Hematopoietic multipotent progenitor cell treated with erythropoietin and hydrocortisone succinate and interleukin-3 and kit ligand, for 6 days (in vitro differentiated cells): Measurements from ENCODE around the gene HMGCL.

Experiments used
- DNase-seq: peaks from one replicate; pipeline ENCODE4 v3.0.0-alpha.2; 2015

Gene HMGCL

DNA sequence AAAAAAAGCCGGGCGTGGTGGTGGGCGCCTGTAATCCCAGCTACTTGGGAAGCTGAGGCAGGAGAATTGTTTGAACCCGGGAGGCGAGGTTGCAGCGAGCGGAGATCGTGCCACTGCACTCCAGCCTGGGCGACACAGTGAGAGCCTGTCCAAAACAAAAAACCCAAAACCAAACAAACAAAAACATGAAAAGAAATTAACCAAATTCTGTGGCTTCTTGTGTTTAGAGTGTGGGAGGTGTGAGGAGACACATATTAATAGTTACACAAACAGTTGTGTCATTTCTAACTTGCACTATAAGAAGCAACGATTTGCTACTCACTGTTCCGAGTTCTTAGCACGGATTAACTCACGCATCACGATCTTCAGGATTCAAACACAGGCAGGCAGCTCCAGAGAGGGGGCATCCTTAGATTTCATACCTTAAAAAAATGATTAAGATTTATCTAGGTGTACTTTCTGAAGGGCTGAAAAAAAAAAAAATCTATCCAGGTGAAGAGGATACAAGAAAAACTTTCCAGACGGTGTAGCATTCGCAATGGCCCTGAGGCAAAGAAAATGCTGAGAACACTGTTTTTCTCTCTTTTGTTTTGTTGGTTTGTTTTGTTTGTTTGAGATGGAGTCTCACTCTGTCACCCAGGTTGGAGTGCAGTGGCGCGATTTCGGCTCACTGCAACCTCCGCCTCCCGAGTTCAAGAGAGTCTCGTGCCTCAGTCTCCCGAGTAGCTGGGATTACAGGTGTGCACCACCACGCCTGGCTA lies 713 bp upstream of the HMGCL start:
- DNase-seq: peak; percentile 13

DNA sequence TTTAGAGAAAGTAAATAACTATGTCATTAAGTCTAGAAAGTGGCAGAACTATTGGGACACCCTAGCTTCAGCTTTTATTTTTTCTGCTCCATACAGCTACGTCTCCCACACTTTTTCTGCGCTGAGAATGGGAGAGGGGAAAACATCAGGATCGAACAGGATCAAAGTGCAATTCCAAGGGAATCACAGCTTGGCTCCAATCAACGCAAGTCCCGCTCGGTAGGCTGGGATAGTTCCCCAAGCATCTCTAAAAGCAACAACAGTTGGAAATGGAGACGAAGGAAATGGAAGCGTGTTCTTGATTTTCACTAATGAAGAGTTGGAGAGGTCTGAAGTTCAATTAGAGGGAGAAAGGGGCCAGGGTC lies 536 bp downstream of the HMGCL start:
- no peak for DNase-seq

DNA sequence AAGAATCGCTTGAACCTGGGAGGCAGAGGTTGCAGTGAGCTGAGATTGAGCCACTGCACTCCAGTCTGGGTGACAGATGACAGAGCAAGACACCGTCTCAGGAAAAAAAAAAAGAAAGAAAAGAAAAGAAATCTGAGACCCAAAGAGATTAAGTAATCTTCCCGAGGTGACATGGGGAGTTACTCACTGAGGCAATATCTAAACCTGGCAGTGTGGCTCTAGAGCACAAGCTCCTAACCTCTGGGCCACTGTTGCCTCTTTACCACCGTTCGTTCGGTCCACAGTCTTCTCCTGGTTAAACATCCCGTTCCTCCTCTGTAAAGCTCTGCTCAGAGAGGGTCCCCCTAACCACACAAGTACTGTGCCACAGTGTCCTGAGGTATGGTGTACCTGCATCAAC lies 1.5 kb downstream of the HMGCL start:
- DNase-seq: no peak

DNA sequence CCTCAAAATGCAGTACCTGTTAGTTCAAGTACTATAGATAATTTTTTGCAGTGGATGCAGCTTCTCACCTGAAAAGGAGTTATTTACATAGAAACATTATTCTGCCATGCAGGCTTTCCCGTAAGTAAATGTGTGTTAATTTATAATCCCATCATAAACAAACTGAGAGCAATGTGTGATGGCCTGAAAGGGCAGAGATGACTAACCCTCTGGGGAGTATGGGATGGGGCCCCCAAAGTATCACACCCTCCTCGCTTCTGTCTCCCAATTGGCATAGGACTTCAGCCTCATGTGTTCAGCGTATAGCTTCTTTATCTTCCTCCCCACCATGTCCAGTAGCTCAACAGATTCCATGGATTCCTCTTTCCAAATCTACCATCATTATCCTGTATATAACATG lies 7.6 kb downstream of the HMGCL start:
- DNase-seq: no peak

DNA sequence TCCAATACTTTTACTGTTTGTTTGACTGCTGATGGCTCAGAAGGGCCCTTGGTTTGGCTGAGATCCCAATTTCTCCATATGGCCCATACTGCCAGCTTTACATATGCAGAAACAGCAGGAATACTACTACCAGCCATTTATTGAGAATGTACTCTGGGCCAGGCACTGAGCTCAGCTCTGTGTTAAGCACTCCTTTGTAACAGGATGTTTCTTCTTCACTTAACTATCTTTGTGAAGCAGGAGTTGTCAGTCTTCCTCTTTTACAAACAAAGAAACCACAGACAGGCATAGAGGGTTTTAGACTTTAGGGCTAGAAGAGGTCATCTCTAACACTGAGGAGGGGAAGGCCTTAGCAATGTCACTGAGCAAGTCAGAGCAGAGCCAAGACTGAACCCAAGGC lies 8.3 kb downstream of the HMGCL start:
- peak; percentile 58 for DNase-seq

DNA sequence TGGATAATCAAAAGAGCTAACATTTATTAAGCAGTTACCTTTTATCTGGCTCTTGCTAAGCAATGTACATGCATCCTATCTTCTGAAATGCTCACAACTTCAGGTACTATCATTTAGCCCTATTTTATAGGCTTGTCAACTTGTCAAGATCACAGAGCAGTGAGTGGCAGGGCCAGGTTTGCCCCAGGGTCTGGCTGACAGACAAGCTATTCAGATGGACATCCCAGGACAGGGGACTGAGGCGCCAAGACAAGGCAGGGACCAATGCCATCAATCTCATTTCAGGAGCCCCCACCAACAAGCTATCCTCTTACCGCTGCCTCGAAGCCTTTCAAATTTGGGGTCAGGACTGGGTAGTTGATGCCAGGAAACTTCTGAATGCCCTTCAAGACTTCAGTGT lies 8.9 kb downstream of the HMGCL start:
- DNase-seq: no peak

DNA sequence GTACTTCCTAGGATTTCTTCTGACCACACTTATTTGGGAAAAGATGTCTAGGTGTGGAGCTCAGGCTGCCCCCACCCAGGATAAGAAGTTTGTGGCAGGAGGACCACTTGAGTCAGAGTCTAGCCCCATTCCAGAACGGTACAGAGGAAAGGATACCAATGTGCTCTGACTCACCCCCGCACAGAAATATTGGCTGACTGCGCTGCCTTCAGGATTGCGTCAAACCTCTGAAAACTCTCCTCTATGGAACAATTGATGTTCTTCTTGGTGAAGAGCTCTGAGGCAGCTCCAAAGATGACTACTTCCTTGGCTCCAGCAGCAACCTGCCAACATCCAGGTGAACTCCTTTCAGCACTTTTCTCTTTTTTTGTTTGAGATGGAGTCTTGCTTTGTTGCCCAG lies 11.2 kb downstream of the HMGCL start:
- no peak for DNase-seq

DNA sequence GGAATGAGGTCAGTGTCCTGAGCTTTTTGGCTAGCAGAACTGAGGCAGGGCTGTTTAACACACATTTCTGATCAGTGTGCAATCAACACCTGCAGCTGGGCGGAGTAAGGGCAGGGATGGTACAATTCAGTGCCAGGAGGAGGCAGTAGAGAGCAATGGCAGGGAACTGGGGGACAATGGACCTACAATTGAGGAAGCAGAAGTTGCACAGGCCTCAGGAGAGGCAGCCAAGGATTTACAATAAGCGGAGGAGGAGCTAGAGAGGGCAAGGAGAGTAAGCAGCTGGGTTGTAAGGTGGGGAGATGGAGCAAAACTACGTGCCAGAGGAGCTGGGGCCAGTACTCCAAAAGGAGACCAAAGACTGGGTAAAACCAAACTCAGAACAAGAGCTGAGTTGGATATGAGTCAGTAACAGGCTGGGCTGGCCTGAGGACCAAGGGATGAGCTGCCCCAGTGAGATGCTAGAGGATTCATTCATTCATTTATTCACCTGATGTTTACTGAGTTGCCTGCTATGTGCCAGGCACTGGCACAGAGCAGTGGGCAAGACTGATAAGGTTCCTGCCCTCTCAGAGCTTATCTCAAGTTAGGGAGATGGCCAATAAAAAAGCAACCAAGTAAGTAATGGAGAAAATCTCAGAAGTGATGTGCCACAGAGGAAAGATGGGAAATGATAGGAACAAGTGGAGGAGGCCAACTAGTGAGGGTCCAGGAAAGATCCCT lies 14.2 kb downstream of the HMGCL start:
- DNase-seq: peak; percentile 89

DNA sequence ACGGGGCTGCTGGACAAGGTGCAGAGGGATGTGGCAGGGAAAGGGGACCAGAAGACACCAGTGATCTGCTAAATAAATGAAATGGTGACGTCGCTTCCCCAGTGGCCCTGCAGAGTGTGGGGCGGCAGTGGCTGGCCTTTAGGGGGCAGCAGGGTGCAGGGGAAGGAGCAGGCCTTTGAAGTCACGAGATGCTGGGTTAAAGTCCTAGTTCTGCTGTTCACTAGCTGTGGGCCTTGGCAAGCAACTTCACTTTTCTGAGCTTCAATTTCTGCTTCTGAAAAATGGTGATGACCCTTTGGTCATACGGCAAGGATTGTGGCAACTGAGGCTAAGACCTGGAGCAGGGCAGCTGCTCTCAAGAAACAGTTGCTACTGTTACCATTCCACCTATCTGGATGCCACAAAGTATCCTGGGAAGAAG lies 15.5 kb downstream of the HMGCL start:
- DNase-seq: peak; percentile 96

DNA sequence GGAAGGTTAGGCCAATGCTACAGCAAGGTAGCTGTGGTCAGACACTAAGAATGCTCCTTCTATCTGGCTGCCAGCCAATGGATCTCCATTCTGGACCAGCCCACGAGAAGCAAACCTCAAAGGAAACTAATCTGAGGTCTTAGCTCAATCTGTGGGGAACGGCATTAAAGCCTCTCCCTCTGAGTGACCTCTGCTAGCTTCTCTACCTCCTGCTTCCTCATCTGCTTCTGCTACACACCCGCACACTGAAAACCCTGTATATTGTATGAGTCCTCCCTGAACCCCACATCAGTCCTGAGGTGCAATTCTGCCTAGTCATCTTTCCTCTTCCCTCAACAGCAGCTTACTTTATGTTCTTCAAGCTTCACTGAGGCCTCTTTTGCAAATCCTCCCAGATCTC lies 17.8 kb downstream of the HMGCL start:
- peak; percentile 60 for DNase-seq

DNA sequence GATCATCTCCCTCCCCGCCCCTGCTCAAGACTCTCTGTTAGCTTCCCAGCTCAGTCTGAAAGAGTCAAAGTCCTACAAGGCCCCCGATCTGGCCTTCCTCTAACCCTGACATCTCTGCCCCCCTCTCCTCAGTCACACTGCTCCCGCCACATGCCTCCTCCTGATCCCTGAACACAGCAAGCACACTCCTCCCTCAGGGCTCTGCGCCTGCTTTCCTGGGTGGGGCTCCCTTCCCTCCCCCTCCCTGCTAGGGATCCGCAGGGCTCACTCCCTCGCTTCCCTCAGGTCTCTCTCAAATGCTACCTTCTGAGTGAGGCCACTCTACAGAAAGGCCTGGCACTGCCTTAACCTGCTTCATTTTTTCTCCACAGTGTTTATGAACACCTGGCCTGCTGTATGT lies 18.9 kb downstream of the HMGCL start:
- no peak for DNase-seq

DNA sequence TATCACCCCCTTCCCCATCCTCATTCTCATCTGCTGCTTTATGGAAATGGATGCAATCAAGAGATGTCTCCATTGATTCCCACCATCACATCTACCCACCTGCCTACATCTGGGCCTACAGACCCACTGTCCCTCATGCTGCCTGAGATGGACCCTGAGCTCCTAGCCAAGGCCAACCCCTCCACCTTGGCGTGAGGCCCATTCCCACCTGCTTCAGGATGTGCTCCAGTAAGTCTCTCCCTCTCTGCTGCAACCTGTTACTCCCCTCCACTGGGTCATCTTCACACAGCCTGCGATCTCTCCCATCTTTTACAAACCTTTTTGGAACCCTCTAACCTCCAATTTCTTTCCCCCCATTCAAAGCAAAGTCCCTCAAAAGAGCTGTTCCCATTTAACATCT lies 20.2 kb downstream of the HMGCL start:
- no peak for DNase-seq

DNA sequence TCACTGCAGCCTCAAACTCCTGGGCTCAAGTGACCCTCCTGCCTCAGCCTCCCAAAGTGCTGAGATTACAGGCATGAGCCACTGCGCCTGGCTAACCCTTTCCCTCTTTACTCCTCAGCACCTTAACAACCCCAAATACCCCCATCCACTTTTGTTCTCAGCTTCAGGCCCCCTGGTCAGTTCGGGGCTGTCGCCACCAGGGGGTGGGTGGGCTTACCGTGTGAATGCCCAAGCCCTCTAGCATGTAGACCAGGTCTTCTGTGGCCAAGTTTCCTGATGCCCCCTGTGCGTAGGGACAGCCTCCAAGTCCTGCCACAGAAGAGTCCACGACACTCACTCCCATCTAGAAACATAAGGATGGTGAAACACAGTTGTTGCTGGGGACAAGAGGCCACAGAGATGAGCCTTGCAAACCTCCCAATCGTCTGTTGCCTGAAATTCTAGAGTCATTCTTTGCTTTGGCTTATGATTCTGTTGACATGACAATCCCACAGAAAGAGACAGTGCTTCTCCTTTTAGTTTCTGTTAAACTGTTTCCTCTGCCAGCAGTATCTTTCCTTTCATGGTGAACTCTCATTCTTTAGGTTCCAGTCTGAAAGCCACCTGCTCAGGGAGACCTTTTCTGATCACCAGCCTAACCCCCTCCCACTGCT lies 20.9 kb downstream of the HMGCL start:
- peak; percentile 14 for DNase-seq

DNA sequence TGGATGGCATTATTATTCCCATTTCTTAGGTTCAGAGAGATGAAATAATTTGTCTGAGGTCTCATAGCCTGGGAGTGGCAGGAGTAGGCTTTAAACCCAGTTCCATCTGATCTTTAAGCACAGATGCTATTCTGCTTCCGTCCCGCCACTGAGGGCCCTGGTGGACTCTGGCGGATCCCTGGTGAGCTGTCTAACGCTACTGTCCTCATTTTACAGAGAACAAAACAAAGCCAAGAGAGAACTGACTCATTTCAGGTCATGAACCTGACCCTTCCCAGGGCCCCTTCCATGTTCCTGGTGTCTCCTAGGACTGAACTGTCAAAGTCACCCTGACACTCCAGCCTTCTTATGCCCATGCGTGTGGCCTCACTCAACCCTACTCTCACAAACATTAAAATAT lies 21.6 kb downstream of the HMGCL start:
- no peak for DNase-seq

DNA sequence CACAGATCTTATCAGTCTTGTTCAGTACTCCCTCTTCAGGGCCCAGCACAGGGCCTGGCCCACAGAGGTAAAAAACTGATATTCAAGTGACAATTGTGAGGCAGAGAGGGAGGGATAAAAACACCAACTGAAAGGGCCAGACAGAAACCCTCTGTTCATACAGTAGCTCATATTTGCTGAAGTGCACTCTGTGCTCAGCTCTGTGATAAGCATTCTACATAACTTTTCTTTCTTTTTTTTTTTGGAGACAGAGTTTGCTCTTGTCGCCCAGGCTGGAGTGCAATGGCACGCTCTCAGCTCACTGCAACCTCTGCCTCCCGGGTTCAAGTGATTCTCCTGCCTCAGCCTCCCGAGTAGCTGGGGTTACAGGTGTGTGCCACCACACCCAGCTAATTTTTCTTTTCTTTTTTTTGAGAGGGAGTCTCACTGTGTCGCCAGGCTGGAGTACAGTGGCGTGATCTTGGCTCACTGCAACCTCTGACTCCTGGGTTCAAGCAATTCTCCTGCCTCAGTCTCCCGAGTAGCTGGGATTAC lies 22.4 kb downstream of the HMGCL start:
- DNase-seq: peak; percentile 18

DNA sequence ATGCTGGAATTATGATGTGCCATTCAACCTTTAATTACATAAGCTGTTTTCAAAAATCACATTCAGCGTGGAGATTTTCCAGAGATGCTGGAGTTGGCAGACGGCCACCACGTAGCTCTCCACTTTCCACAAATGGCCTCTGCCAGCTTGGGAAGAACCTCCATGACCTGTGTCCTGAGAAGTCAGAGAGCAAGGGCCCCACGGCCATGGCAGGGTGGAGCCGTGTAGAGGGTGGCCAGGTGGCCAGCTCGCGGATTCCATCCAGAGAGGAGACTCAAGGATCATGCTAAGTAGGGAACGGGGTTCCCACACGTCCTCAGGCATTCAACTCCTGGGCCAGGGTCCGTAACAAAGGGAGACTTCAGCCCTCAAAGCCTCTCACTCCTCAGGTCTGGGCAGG lies 23.4 kb downstream of the HMGCL start:
- no peak for DNase-seq

DNA sequence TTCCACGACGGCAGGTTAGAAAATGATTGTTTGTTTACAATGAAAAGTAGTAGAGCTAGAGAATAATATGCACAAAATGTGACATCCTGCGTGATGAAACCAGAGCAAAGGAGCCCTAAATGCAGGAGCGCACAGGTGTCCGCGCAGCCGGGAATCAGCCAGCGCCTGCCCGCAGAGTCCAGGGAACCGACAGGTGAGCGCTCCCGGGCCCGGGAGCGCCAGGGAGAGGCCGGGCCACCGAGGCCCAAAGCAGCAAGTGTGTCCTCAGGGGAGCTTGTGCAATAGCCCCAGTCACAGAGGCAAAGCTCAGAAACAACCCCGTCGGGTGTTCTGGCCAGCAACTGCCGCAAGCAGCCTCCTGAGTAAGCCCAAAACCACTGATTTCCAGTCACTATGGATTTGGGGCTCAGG lies 23.9 kb downstream of the HMGCL start:
- DNase-seq: no peak

DNA sequence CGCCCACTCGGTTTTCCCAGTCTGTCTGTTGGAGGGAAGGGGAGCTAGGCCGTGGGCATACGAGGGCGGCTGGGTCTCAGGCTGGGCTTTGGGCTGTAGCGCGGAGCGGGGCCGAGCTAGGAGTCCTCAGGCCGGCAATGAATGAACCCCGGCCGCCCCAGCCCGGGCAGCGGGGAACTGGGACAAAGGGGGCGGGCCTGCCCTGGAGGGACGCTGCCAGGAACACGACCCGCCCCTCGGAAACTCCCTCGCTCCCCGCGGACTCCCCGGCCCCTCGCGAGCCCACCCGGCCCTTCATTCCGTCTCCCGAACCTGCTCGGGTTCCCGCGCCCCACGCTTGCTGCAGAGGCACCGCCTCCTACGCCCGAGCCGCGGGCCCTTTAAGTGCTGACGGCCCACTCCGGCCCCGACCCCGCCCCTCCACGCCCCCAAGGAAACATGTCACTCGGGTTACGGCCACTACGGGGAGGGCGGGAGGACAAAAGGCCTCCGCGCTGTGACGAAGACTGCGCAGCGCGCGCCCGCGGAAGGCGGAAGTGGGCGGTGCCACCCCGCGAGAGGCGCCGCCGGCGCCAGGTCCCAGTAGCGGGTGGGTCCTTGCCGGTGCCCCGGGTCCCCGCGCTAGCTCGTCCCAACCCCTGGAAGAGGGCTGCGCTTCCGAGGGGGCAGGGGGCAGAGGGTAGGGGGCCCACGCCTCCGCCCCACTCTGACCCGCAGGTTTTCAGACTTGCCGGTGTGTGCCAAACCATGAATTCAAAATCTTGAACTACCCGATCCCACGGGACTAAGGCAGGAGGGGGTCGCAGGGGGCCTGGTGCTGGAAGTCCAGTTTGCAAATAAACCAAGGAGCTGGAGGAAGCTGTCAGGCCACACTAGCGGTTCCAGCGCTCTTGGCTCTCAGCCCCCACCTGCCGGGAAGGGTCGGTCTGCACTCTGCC lies 24.6 kb downstream of the HMGCL start, which contains the start of gene GALE:
Gene GALE, minus strand, starts transcription at position 355 of the 938 bp plus-strand sequence. CDS start 1,747 bp downstream, outside the sequence.
- peak; percentile 98 for DNase-seq

DNA sequence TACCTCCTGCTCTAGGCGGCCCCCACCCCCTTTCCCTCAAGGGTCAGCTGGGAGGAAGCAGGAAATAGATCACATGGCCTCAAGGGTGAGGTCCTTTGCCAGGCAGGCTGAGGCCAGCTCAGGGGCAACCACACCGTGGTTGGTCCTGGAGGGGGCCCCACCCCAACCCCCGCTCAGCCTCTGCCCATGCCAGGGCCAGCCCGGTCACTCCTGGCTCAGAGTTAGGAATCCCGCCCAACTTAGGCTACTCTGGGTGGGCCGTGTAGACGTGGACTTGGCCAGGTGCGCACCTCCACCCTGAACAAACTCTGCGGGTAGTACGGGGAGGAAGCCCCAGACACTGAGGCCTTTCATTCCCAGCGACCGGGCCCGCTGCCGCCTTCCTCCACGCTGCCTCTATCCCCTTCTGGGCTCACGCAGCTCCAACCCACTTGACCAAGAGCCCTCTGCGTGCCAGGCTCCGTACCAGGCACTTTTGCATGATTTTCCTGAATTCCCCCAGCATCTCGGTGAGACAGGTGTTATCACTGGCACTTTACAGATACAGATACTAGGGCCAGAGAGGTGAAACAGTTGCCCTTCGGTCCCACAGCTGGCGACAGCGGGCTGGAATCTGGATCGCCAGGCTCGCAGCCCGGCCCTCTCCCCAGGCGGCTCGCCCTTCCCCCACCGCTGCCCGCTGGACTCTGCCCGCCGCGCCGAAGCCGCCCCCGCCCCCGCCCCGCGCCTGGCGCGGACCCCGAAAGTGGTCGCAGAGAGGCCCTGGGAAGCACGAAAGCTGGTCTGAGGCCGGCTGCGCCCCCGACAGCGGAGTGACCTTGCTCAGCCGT lies 25.4 kb downstream of the HMGCL start:
- peak; percentile 72 for DNase-seq

DNA sequence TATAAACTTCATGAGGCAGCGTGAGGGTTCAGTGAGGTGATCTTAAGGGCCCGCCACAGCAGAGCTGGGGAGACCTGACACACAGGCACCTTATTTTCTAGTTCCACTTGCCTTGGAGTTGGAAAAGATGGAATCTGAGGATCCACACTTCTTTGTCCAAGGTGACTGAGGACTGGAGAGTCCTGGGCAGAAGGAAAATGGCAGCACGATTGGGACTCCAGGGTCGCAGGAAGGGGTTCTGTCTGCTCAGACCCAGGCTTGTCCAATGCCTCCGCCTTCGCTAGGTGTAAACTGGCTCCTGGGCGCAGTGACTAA lies 26.0 kb downstream of the HMGCL start:
- DNase-seq: no peak

DNA sequence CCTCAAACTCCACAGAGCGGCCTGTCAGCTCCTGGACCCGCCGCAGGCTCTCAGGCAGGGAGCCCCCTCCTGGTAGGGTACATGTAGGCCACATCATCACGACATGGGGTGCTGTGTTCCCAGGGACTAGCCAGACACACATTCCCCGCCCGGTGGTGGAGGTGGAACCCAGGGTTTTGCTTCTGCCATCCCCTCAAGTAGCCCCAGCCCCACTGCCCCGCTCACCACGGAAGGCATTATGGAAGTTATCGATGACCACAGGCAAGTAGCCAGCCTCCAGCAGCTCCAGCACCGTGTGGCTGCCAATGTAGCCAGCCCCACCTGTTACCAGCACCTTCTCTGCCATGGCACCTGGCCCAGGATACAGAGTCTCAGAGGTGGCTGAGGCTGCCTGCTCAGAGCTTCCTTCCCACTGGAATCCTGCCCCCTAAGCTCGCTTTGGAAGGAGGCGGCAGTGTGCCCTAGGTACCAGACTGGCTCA lies 26.5 kb downstream of the HMGCL start:
- DNase-seq: peak; percentile 62
